BLaER1 treated with 17β-estradiol and CSF1 and Interleukin-3, amounts not matched to agents 10 nM and 100 nM (cell line): ENCODE measurements around the gene SLC9A5.

Experiments used
- H3K27ac ChIP-seq, 11 experiments: shearing (Covaris generic); formaldehyde crosslinking; 2 replicates each; pipeline ENCODE4 v1.8.1; 2022
- H3K27me3 ChIP-seq, 11 experiments: shearing (Covaris generic); formaldehyde crosslinking; 2 replicates each; pipeline ENCODE4 v1.8.1; 2022
- H3K36me3 ChIP-seq, 11 experiments: shearing (Covaris generic); formaldehyde crosslinking; 2 replicates each; pipeline ENCODE4 v1.8.1; 2022
- H3K4me1 ChIP-seq, 10 experiments: shearing (Covaris generic); formaldehyde crosslinking; 2 replicates each; pipeline ENCODE4 v1.8.1; 2022
- H3K4me2 ChIP-seq, 11 experiments: shearing (Covaris generic); formaldehyde crosslinking; 2 replicates each; pipeline ENCODE4 v1.8.1; 2022
- H3K4me3 ChIP-seq, 10 experiments: shearing (Covaris generic); formaldehyde crosslinking; 2 replicates each; pipeline ENCODE4 v1.8.1; 2022
- H3K9ac ChIP-seq, 11 experiments: shearing (Covaris generic); formaldehyde crosslinking; 2 replicates each; pipeline ENCODE4 v1.8.1; 2022
- H3K9me3 ChIP-seq, 11 experiments: shearing (Covaris generic); formaldehyde crosslinking; replicated peaks in 1 of 11; 2 replicates each; pipeline ENCODE4 v1.8.1; 2022
- H4K20me1 ChIP-seq, 11 experiments: shearing (Covaris generic); formaldehyde crosslinking; 2 replicates each; pipeline ENCODE4 v1.8.1; 2022
- Cebpa-rat ChIP-seq, 11 experiments: shearing (Covaris generic); IDR thresholded peaks; 2 replicates each; pipeline ENCODE4 v1.8.1; 2022

The SLC9A5 gene

DNA sequence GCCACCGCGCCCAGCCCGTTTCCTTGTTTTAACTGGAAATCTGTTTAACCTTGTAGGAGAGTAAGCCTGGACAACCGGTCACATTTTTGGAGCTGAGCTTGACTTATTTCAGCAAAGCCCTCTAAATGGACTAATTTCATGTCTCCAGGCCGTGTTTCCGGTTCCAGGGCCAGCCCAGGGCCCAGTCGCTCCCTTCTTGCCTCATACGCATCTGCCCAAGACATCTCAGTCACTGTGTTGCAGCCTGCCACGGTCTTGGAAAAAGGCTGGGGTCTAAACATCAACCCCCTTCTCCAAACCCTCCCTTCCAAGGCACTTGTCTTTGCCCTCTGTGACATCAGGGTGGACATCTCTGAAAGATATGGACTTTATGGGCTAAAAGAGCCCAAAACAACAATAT lies 49.5 kb downstream of the SLC9A5 start:
- no peak overlapping the region for H3K4me3 ChIP-seq
- H3K27ac ChIP-seq = no peak overlapping the region
- no peak overlapping the region for H3K9ac ChIP-seq
- H3K36me3 ChIP-seq = no peaks in the 10 kb centered on the region
- H4K20me1 ChIP-seq = no peaks in the 10 kb centered on the region
- TF ChIP-seq Cebpa-rat (IDR thresholded peaks at IDR 0.05) = no peak
- no peaks in the 10 kb centered on the region for H3K27me3 ChIP-seq
- H3K9me3 ChIP-seq = no peaks in the 10 kb centered on the region
- no peaks in the 10 kb centered on the region for H3K4me1 ChIP-seq
- no peak overlapping the region for H3K4me2 ChIP-seq

DNA sequence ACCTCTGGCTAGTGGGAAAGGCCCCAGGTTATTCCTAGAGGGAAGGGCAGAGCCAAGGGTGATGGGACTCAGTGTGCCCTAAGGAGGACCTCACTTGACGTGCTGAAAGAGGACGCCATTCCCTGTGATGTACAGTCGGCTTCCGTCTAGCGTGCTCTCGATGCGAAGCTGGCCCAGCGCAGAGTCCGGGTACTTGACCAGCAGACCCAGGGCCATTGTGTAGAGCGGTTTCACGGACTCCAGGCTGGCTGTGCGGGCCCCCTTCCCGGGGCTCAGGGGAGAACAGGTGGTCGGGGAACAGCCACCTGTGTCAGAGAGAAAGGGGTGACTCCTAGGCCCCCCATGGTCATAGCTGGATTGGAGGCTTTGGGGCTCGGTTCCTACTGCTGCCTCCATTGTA lies 50.5 kb downstream of the SLC9A5 start:
- H3K9ac ChIP-seq = no peak overlapping the region
- no peaks in the 10 kb centered on the region for H3K36me3 ChIP-seq
- no peaks in the 10 kb centered on the region for H3K9me3 ChIP-seq
- TF ChIP-seq Cebpa-rat (IDR thresholded peaks at IDR 0.05) = no peak
- H4K20me1 ChIP-seq = no peaks in the 10 kb centered on the region
- no peak overlapping the region for H3K4me2 ChIP-seq
- no peak overlapping the region for H3K4me3 ChIP-seq
- H3K27me3 ChIP-seq = no peaks in the 10 kb centered on the region
- H3K27ac ChIP-seq = no peak overlapping the region
- H3K4me1 ChIP-seq = no peaks in the 10 kb centered on the region

DNA sequence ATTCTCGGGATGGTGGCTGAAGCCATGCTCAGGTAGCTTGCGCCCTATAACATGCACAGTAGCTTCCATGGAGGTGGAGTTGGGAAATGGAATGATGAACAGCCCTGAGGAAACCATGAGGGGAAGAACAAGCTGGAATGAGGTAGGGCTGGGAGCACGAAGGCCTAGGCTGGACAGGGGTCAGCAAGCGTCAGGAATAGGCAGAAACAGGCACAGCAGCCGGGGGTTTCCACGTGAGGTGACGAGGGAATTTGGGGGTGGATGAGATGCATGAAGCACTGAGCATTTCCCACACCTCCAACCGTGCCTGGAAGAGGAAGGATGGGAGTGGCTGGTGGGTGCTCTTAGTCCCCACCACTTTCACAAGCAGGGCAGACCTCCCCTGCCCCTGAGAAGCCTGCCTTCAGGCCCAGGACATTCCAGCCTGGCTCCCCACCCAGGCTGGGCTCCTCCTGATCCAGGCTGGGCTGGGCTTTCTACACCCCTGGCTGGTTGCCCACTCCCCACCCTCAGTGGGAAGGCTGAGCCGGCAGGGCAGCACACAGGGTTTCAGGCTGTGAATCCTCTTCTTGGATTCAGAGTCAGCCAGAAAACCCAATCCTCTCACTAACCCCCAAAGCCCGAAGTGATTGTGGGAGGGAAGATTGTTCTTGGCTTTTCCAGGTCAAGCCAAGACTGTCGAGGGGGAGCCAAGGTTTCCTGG lies 52.5 kb downstream of the SLC9A5 start:
- Histone ChIP-seq H3K9me3 (0 out of 22 replicates have a peak, but pooled peaks cover 0 to 7% (median 0%) of the 10 kb centered on the region in 11 experiments), H3K27me3 (no peaks in the 10 kb centered on the region), H3K36me3 (no peaks in the 10 kb centered on the region), H3K9ac (no peak overlapping the region), H3K4me1 (no peaks in the 10 kb centered on the region), H3K27ac (no peak overlapping the region), H3K4me2 (no peak overlapping the region), H3K4me3 (no peak overlapping the region), H4K20me1 (no peaks in the 10 kb centered on the region)
- TF ChIP-seq Cebpa-rat (IDR thresholded peaks at IDR 0.05) = no peak

- H3K36me3 ChIP-seq = no peaks in the 10 kb centered on the region
- no peaks in the 10 kb centered on the region for H3K27me3 ChIP-seq
- H3K4me2 ChIP-seq = no peak overlapping the region
- H3K9me3 ChIP-seq = 0 out of 22 replicates have a peak, but pooled peaks cover 0 to 7% (median 0%) of the 10 kb centered on the region in 11 experiments
- TF ChIP-seq Cebpa-rat (IDR thresholded peaks at IDR 0.05) = no peak
- no peak overlapping the region for H3K9ac ChIP-seq
- H3K27ac ChIP-seq = no peak overlapping the region
- no peaks in the 10 kb centered on the region for H3K4me1 ChIP-seq
- H4K20me1 ChIP-seq = no peaks in the 10 kb centered on the region
- H3K4me3 ChIP-seq = no peak overlapping the region
These were observed 53.3 kb downstream of the SLC9A5 start for GRCh38 chr16:67302076-67302475.

GRCh38 chr16:67302970-67303369 lies 54.2 kb downstream of the SLC9A5 start:
- no peak overlapping the region for H3K27ac ChIP-seq
- H3K9me3 ChIP-seq = 0 out of 22 replicates have a peak, but pooled peaks cover 0 to 7% (median 0%) of the 10 kb centered on the region in 11 experiments
- H3K4me2 ChIP-seq = no peak overlapping the region
- H3K4me1 ChIP-seq = peaks cover 0 to 7% (median 3%) of the 10 kb centered on the region in 10 experiments; a peak in 11 of 20 replicates
- H3K27me3 ChIP-seq = no peaks in the 10 kb centered on the region
- H4K20me1 ChIP-seq = no peaks in the 10 kb centered on the region
- no peak overlapping the region for H3K9ac ChIP-seq
- no peaks in the 10 kb centered on the region for H3K36me3 ChIP-seq
- H3K4me3 ChIP-seq = no peak overlapping the region
- TF ChIP-seq Cebpa-rat (IDR thresholded peaks at IDR 0.05) = no peak

DNA sequence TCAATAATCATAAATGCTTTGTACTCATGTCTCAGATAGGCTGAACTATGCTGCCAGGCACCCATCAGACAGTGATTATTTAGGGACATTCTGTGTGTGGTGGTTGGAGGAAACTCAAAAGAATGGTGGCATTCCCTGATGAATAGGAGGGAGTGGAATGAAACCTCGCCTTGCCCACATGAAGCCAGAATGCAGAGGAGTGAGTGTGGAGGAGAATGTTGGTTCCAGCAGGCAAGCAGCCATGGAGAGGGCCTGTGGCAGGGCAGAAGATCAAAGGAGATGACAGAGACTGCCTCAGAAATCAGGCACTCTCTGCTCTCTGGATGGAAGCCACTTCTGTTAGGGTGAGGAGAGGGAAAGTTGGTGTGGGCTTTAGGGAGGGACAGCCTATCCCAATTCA lies 55.2 kb downstream of the SLC9A5 start:
- 0 out of 22 replicates have a peak, but pooled peaks cover 0 to 7% (median 0%) of the 10 kb centered on the region in 11 experiments for H3K9me3 ChIP-seq
- H3K36me3 ChIP-seq = no peaks in the 10 kb centered on the region
- no peak overlapping the region for H3K27ac ChIP-seq
- no peaks in the 10 kb centered on the region for H4K20me1 ChIP-seq
- peaks cover 0 to 17% (median 11%) of the 10 kb centered on the region in 10 experiments; a peak in 12 of 20 replicates for H3K4me1 ChIP-seq
- H3K4me2 ChIP-seq = no peak overlapping the region
- no peak for TF ChIP-seq Cebpa-rat (IDR thresholded peaks at IDR 0.05)
- H3K9ac ChIP-seq = no peak overlapping the region
- H3K27me3 ChIP-seq = no peaks in the 10 kb centered on the region
- no peak overlapping the region for H3K4me3 ChIP-seq

DNA sequence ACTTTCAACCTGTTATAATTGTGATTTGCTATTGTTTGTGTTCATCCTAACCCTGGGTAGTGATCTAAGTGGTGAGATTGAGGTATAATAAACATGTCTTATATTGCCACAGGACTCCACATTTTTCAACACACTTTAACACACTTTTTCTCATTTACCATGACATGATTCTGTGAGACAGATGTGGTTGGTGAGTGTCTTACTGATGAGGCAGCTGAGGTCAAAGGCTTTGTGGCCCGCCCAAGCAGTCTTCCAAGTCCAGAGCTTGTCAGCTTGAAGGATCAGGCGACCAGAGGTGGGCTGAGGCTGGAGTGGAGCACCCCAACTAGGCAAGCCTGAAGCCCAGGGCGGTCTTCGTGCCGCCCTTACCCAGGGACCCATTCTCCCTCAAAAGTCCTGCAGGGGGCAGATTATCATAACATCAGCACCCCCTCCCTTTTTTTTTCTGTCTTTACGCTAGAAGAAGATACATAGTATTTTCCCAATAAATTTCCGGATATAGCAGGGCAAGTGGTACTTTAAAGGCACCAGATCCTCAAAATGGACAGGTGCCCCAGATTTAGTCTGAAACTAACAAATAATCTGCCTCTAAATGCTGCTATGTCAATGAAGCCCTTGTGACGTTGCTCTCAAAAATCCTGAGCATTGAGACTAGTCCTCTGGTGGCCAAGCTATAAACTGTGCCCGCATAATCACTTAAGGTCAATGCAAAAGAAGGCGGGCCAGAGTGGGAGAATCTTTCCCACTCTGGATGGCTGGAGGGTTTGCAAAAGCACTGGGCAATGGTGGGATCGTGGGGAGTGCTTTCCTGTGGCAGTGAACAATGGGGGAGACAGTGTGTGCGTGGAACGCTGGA lies 56.7 kb downstream of the SLC9A5 start:
- H3K9me3 ChIP-seq = 0 out of 22 replicates have a peak, but pooled peaks cover 0 to 7% (median 0%) of the 10 kb centered on the region in 11 experiments
- peaks cover 0 to 25% (median 11%) of the 10 kb centered on the region in 10 experiments; a peak in 12 of 20 replicates for H3K4me1 ChIP-seq
- no peak for TF ChIP-seq Cebpa-rat (IDR thresholded peaks at IDR 0.05)
- no peaks in the 10 kb centered on the region for H3K27me3 ChIP-seq
- no peak overlapping the region for H3K4me2 ChIP-seq
- H3K9ac ChIP-seq = no peak overlapping the region
- H3K27ac ChIP-seq = no peak overlapping the region
- H3K36me3 ChIP-seq = no peaks in the 10 kb centered on the region
- H3K4me3 ChIP-seq = no peak overlapping the region
- no peaks in the 10 kb centered on the region for H4K20me1 ChIP-seq

DNA sequence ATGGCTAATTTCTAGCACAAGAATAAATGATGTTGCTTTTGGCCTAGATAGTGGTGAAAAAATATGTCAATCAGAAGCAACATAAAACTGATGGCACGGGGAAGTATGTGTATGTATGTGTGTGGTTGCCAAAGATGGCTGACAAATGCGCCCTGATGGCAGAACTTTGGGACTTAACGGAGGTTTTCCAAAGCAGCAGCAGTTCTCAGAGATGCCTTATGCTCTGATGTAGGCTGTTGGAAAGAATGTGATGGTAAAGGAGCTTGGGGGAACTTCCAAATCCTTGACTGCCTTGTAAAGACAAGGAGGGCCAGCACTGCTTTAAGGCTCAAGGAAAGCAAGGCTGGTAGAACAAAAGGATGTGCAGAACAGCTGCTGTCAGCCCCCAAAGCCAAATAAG lies 61.8 kb downstream of the SLC9A5 start:
- H3K27ac ChIP-seq = no peak overlapping the region
- TF ChIP-seq Cebpa-rat (IDR thresholded peaks at IDR 0.05) = no peak
- no peak overlapping the region for H3K9ac ChIP-seq
- H3K36me3 ChIP-seq = no peaks in the 10 kb centered on the region
- H3K4me3 ChIP-seq = no peak overlapping the region
- no peaks in the 10 kb centered on the region for H4K20me1 ChIP-seq
- H3K4me2 ChIP-seq = no peak overlapping the region
- no peaks in the 10 kb centered on the region for H3K27me3 ChIP-seq
- H3K9me3 ChIP-seq = 0 out of 22 replicates have a peak, but pooled peaks cover 0 to 3% (median 0%) of the 10 kb centered on the region in 11 experiments
- peaks cover 0 to 43% (median 11%) of the 10 kb centered on the region in 10 experiments; a peak in 12 of 20 replicates for H3K4me1 ChIP-seq
